ENCODE data around the gene FNBP1. TPM values are rescaled to one million over a fixed set of nuclear protein-coding genes. Genes with fewer than 3 reads are reported as not detected.
A peak's percentile ranks its signal among the peaks of the same experiment; 100 is the strongest.

The FNBP1 gene
- total RNA-seq, 2 donors from 2014 or later, result 27.7 to 29.0 TPM

DNA sequence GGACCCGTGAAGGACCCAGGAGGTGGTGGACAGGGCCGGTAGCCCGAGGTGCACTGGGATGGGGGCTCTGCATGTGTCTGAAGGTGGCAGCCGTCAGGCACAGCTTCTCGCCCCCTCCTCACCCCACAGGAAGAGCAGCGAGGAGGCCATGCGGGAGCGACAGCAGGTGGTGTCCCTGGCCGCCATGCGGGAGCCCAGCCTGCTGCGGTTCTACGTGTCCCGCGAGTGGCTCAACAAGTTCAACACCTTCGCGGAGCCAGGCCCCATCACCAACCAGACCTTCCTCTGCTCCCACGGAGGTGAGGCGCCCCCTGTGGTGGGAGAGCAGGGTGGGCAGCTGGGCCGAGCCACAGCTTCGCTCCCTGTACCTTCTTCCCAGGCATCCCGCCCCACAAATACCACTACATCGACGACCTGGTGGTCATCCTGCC, 167.8 kb downstream of the FNBP1 start:
- intact Hi-C loops (cut with DNase I), result no loop called here
- DNase-seq, result no peak
- no peak for ATAC-seq

DNA sequence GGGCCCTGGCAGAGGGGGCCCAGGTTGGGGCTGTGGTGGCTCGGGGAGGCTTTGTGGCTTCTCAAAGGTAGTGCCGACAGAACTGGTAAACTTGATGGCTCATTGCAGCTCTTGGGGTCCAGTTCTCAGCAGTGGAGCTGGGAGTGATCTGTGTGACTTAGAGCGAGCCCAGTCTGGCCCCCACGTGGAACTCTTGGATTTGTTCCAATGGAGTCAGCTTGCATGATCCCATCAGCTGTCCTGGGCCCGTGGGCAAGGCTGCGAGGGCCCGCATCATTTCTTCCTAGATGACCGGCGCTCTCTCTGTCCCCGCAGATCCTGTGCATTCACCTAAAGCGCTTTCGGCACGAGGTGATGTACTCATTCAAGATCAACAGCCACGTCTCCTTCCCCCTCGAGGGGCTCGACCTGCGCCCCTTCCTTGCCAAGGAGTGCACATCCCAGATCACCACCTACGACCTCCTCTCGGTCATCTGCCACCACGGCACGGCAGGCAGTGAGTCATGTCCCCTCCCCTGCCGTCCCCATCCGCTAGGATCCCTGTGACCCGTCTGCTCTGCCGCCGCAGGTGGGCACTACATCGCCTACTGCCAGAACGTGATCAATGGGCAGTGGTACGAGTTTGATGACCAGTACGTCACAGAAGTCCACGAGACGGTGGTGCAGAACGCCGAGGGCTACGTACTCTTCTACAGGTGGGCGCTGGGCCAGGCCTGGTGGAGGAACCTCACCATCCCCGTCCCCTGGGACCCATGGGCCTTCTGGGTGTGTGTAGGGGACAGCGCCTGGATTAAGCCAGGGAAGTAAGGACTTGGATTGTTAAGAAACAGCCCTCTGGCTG, 168.5 kb downstream of the FNBP1 start:
- intact Hi-C loops (cut with DNase I), result no loop called here
- no peak for DNase-seq

DNA sequence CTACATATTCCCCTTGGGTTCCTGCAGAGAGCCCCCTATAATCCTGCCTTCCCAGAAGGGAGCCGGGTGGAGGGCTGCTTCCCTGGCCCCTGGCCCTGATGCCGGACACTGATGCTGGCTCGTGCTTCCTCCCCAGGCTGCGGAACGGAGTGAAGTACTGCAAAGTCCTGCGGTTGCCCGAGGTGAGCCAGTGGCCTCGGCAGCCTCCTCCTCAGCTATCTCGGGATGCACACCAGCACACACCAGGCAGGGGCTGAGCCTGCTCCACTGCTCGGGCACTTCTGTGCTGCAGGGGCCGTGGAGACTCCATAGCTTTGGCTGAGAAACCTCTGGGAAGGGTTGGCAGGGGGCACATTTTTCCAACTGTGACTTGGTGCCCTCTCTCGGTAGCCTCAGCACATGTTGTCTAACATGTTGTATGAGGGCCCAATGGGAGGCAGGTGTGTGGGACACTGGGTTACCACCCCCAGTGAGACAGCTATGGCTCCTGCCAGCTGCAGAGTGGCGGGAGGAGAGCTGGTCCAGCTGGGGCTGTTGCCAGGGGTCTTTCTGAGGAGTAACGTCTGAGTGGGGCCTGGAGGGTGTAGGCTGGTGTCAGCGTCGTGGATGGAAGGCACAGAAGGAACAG, 169.3 kb downstream of the FNBP1 start:
- DNase-seq (no peak), ATAC-seq (no peak)
- intact Hi-C loops (cut with DNase I), result no loop called here

More for the DNA sequence above, 168.5 kb downstream of the FNBP1 start:
- ATAC-seq, result no peak

DNA sequence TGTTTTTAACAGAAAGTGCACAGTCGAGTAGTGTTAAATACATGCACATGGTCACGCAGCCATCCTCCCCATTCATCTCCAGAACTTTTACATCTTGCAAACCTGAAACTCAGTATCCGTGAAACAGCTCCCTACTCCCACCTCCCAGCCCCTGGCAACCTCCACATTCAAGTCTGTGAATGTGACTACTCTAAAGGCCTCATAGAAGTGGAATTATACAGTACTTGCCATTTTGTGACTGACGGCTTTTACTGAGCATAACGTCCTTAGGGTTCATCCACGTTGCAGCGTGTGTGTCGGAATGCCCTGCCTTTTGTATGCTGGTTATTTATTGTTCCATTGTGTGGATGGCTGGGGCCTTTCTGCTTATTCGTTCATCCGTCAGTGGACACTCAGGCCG, 171.9 kb downstream of the FNBP1 start:
- DNase-seq, result no peak
- no peak for ATAC-seq
- intact Hi-C loops (cut with DNase I), result no loop called here

DNA sequence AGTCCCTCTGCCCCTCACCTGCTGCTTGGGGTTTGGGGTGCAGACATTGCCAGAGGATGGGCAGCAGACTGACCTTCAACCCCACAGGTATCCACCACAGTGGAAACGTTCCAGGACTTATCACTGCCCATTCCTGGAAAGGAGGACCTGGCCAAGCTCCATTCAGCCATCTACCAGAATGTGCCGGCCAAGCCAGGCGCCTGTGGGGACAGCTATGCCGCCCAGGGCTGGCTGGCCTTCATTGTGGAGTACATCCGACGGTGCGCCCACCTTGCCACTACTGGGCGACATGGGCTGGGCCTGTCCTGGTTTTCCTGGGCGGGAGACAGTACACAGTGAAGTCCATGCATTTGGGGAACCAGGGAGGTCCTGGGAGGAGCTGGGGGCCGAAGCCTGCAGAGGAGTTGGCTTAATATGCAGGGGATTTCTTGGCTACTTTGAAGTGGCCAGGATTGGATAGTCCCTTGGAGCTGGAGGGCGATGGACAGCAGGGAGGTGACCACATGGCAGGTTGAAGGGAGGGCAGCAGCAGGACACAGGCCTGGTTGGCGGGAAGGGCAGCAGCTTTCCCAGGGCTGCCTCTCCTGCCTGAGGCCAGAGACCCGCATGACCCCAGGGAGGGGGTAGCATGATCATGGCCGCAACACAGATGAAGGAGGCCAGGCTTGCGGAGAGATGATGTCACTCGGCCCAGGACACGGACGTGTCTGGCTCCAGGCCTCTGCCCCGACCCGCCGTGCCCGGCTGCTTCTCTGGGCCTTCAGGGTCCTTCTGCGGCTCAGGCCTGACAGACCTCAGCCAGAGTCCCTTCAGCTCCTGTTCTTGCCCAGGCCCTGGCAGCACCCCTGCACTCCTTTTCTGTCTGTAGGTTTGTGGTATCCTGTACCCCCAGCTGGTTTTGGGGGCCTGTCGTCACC, 173.1 kb downstream of the FNBP1 start:
- ATAC-seq (peak in 1 of 2 donors; percentile 13), DNase-seq (no peak)
- intact Hi-C loops (cut with DNase I), result no loop called here

DNA sequence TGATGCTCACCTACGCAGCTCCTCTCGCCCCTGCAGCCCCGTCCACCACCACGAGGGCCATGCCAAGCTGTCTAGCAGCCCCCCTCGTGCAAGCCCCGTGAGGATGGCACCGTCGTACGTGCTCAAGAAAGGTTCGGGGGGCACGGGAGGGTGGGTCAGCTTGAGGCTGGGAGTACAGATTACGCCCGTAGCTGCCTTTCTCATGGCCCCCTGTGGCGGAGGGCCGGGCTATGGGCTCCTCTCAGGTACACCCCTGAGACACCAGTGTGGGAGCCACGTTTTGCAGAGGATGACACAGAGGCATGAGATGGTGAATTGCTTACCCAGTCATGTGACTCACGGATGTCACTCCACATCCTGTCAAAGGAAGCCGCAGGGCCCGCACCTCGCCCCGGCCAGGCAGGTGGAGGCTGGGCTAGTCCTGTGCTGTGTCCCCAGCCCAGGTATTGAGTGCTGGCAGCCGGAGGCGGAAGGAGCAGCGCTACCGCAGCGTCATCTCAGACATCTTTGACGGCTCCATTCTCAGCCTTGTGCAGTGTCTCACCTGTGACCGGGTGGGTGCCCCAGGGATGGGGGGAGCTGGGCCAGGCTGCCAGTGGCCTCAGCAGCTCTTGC, 174.0 kb downstream of the FNBP1 start:
- peak; percentile 58 to 63 for ATAC-seq
- intact Hi-C loops (cut with DNase I), result no loop called here
- peak; percentile 47 for DNase-seq

DNA sequence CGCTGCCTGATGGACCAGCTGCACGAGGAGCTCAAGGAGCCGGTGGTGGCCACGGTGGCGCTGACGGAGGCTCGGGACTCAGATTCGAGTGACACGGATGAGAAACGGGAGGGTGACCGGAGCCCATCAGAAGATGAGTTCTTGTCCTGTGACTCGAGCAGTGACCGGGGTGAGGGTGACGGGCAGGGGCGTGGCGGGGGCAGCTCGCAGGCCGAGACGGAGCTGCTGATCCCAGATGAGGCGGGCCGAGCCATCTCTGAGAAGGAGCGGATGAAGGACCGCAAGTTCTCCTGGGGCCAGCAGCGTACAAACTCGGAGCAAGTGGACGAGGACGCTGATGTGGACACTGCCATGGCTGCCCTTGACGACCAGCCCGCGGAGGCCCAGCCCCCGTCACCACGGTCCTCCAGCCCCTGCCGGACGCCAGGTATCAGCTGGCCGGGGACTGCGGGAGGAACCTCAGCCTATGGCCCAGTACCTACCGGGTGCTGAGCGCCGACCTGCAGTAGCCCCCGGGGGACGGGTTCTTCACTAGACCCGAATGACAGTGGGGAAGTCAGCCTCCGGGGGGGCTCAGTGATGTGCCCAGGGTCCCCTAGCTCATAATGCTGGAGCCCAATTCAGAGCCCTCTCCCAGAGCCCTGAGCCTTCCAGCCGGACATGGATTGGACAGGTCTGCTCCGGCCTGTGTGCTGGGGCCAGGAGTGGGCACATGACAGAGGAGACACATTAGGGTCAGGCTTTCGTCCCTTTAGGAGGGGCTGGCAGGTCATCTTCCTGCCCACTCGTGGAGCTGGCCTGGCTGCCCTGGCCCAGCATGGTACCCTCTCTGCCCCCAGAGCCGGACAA, 174.7 kb downstream of the FNBP1 start:
- DNase-seq, result no peak
- ATAC-seq, result no peak
- intact Hi-C loops (cut with DNase I), result no loop called here

DNA sequence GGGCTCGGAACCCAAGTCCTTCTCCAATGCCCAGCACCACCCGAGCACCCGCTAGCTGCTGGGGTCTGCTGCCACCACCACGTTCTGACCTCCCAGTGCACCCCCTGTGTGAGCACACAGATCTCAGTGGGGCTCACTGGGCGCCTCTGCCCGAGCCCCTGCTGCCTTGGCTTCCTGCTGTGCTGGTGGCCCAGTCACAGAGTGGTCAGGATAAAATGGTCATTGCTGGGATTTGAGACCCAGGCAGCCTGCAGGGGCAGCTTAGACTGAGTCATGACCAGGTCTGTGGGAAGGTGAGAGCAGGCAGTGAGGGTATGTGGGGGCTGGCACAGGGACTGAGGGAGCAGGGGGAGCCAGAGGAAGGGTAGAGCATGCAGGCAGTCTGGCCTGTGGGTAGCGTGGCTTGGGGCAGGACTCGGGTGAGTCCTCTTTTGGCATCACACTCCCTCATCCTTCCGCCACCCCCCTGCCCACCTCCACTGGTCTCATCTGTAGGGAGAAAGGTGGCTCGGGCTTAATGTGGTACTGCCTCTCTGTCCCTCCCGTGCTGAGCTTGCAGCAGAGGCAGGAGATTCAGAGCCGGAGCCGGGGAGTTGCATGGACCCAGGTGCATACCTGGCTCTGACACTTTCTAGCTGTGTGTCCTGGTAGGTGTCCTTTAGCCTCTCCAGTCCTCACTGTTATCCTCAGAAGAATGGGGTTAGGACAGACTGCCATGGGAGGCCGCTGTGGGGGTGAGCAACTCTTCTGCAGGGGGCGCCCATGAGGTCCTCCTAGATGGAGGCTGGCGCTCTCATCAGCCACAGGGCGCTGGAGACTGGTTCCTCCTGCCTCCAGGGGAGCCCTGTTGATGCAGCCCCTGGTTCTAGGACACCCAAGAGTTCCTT, 175.6 kb downstream of the FNBP1 start:
- intact Hi-C loops (cut with DNase I), result no loop called here
- no peak for ATAC-seq
- DNase-seq, result no peak

DNA sequence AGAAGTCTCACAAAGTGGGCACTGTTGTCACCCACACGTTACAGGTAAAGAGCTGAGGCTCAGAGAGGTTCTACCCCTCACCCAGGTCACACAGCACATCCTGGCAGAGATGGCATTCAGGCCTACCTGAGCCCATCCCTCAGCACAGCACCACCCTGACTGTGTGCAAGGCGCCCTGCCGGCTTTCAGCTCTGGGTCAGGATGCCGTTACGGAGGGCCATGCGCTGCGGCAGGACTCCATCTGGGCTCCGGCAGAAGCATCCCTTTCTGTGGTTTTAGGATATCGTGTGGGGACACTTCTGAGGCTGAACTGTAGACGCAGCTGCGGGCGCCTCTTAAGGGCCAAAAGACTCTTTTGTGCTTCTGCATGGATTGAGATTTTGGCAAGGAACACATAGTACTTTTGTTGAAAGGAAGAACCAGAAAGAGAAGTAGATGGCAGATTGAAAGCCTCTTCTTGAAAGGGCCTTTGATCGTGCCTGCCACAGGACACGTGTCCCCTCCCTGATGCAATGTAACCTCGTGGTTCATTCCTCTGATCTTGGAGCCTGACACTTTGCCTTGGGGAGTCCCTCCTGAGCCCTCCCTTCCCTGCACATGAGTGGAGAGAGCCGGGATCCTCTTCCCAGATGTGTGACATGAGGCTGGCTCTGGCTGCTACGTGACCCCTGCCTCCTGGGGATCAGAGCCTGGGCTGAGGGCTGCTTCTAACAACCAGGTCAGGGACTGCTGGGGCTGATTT, 176.4 kb downstream of the FNBP1 start:
- DNase-seq, result no peak
- intact Hi-C loops (cut with DNase I), result no loop called here
- ATAC-seq, result peak in 1 of 2 donors; percentile 48

DNA sequence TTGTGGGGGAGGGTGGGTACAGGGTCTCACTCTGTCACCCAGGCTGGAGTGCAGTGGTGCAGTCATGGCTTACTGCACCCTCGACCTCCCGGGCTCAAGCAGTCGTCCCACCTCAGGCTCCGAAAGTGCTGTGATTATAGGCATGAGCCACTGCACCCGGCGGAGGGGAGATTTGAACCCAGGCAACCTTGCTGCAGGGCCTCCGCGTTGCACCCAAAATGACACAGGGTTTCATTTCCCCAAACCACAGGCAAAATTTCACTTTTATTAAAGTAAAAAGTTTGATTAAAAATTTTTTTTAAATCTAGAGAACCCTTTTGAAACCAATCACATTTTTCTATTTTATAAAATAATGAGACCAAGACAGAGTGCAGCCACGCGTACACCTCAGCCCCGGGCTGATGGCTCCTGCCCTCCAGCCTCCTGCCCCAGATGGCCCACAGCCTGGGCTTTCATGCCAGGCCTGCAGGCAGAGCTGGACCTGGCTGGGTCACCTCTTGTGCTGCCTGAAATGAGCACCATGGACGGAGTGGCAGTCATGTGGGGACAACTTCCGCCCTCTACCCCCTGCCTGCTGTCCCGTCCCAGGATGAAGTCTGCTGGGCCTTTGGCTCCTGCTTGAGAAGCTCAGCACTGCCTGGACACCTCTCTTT, 177.2 kb downstream of the FNBP1 start:
- ATAC-seq (peak in 1 of 2 donors; percentile 35), DNase-seq (no peak)
- intact Hi-C loops (cut with DNase I), result no loop called here

DNA sequence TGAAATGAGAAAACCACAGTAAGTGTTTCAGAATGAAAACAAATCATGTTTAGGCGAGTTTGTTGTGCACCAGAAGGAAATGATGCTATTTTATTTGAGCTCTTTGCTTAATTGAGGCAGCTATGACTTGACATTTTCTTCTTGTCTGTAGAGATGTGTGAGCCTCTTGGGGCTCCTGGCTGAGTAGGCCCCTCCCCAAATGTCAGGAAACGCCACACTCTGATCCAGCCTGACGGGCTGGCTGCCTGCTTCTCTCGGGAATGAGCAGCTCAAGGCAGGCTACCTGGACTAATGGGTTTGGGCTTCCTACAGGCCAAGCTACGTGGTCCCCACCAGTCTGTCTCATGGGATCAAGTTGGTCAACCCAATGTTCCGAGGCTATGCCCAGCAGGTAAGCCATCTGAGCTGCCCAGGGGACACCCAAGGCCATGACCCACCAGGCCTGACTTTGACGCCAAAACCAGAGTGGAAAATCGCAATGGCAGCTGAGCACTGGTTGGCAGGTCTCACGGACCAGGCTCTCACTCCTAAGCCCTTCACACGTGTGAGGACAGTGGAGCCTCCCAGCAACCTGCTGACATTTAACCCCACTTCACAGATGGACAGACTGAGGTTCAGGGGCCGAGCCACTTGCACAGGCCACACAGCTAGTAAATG, 177.9 kb downstream of the FNBP1 start:
- ATAC-seq (no peak), DNase-seq (no peak)
- intact Hi-C loops (cut with DNase I), result no loop called here

DNA sequence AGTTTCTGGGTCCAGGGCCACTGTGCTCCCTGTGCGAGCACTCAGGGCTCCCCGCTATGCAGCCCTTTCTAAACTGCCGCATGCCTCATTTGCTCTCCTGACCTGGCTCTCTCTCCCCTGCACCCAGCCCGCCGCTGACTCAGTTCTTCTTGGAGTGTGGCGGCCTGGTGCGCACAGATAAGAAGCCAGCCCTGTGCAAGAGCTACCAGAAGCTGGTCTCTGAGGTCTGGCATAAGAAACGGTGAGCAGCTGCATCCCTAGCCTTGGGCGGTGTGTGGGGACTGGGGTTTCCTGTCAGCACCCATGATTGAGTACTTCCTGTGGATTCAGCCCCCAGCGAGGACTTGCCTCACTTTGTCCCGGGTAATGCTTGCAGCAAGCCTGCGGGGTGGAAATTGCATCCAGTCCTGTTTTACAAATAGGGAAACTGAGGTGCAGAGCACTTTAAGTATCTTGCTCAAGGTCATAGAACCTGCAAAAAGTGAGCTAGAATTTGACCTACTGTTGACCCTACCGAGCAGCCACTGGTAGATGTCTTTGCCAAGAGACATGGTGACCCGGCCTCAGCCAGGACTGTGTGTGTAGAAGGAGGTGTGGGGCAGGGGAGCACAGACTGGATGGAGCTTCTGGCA, 179.8 kb downstream of the FNBP1 start:
- intact Hi-C loops (cut with DNase I), result no loop called here
- ATAC-seq, result no peak
- DNase-seq, result no peak

DNA sequence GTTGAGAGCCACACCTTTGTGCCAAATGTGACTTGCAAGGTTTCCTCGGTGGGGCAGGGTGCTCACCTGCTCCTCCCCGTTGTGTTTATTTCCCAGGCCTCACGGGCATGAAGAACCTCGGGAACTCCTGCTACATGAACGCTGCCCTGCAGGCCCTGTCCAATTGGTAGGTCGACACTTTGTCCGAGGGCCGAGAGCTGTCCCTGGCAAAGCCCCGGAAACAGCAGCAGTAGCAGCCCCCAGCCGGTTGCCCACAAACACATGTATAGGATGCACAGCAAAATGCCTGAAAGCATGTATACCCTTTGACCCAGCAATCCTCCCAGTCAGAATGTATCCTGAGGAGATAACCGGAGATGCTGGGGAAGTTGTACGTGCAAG, 181.6 kb downstream of the FNBP1 start:
- intact Hi-C loops (cut with DNase I), result no loop called here
- ATAC-seq (no peak), DNase-seq (no peak)

DNA sequence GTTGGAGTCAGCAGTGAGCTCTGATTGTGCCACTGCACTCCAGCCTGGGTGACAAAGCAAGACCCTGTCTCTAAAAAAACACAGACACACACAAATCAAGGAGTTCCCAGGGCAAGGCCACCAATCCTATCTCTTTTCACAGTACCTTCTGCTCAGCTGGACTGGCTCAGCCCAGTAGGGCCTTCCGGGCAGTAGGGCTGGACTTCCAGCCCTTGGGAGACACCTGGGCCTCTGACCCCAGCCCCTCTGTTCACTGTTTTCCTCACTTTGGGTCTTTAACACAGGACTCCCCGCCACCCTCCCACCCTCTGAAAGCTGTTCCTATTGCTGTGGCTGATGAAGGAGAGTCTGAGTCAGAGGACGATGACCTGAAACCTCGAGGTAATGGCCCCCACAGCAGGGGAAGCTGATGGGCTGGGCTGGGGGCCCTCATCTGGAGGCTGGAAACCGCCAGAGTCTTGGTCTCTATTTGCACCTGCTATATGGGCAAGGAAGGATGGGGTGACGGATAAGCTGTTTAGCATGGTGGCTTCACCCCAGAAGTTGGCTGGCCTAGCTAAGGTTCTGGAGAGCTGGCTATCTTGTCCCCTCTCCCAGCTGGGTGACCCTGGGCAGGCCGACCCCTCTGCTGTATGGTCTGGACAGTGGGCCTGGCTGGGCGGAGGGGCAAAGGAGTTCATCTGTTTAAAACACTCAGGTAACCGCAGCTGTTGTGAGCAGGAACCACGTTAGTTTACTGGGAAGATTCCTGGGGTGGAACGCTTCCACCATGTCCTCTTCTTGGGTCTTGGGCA, 182.1 kb downstream of the FNBP1 start:
- no peak for ATAC-seq
- intact Hi-C loops (cut with DNase I), result no loop called here
- no peak for DNase-seq

Measured in left cardiac atrium (tissue), 4 donors.